GM23338 (cell line): ENCODE data around the gene WBP1. TPM values are rescaled to one million over a fixed set of nuclear protein-coding genes. Genes with fewer than 3 reads are reported as not detected.

Experiments
- ATAC-seq: fragments of 200-7000 bp; cut with Tn5 transposase; 3 replicates; pipeline ENCODE4 v1.9.1; 2020
- DNase-seq: peaks from one replicate; pipeline ENCODE4 v3.0.0-alpha.2; 2015; ENCODE audit warnings: low spot score
- H2AFZ ChIP-seq: fragments of 200-600 bp; sonication (generic); 2 replicates; pipeline ENCODE4 v1.8.0; 2016; ENCODE audit warnings: antibody characterized with exemption, mild to moderate bottlenecking, moderate library complexity
- H3F3A ChIP-seq: fragments of 200-600 bp; sonication (generic); replicated peaks from 2 replicates; pipeline ENCODE4 v1.8.0; 2017; ENCODE audit warnings: antibody characterized with exemption, mixed run types, low read depth
- H3K27ac ChIP-seq: fragments of 200-600 bp; sonication (generic); 2 replicates; pipeline ENCODE4 v1.6.1; 2016; ENCODE audit warnings: low read depth
- H3K27me3 ChIP-seq: fragments of 200-600 bp; sonication (generic); 2 replicates; pipeline ENCODE4 v1.8.0; 2016; ENCODE audit warnings: mild to moderate bottlenecking, mixed run types, moderate library complexity; ENCODE audit not compliant: insufficient read depth
- H3K36me3 ChIP-seq: fragments of 200-600 bp; sonication (generic); 2 replicates; pipeline ENCODE4 v1.8.0; 2016; ENCODE audit warnings: mild to moderate bottlenecking; ENCODE audit not compliant: insufficient read depth
- H3K4me1 ChIP-seq: fragments of 200-600 bp; sonication (generic); 2 replicates; pipeline ENCODE4 v1.8.0; 2016; ENCODE audit warnings: mild to moderate bottlenecking, moderate library complexity; ENCODE audit not compliant: insufficient read depth
- H3K4me2 ChIP-seq: fragments of 200-600 bp; sonication (generic); 2 replicates; pipeline ENCODE4 v1.7.1; 2017; ENCODE audit warnings: mixed run types
- H3K4me3 ChIP-seq: fragments of 200-600 bp; sonication (generic); 2 replicates; pipeline ENCODE4 v1.6.1; 2016; ENCODE audit warnings: mixed run types
- H3K79me2 ChIP-seq: fragments of 200-600 bp; sonication (generic); replicated peaks from 2 replicates; pipeline ENCODE4 v1.8.0; 2017; ENCODE audit warnings: mild to moderate bottlenecking; ENCODE audit not compliant: insufficient read depth
- H3K9me2 ChIP-seq: fragments of 200-600 bp; sonication (generic); 2 replicates; pipeline ENCODE4 v1.8.0; 2017; ENCODE audit not compliant: insufficient read depth
- H4K20me1 ChIP-seq: fragments of 200-600 bp; sonication (generic); replicated peaks from 2 replicates; pipeline ENCODE4 v1.8.0; 2017; ENCODE audit warnings: mild to moderate bottlenecking; ENCODE audit not compliant: insufficient read depth
- H3K27ac Mint-ChIP-seq: 2 replicates; pipeline ENCODE4 v1.8.0; 2020; ENCODE audit warnings: inconsistent platforms, mild to moderate bottlenecking, moderate library complexity, mixed read lengths
- H3K27me3 Mint-ChIP-seq: 3 replicates; pipeline ENCODE4 v1.8.0; 2022; ENCODE audit warnings: low read depth, mild to moderate bottlenecking, moderate library complexity, mixed read lengths, inconsistent platforms; ENCODE audit not compliant: insufficient read depth, poor library complexity
- H3K36me3 Mint-ChIP-seq: 3 replicates; pipeline ENCODE4 v1.8.0; 2021; ENCODE audit warnings: low read depth, mild to moderate bottlenecking, inconsistent platforms, moderate library complexity, mixed read lengths
- H3K4me1 Mint-ChIP-seq: 3 replicates; pipeline ENCODE4 v1.8.0; 2020; ENCODE audit warnings: mild to moderate bottlenecking, inconsistent platforms, mixed read lengths
- H3K4me3 Mint-ChIP-seq: 3 replicates; pipeline ENCODE4 v1.8.0; 2021; ENCODE audit warnings: moderate library complexity, mild to moderate bottlenecking, inconsistent platforms, mixed read lengths
- H3K9me3 Mint-ChIP-seq: 3 replicates; pipeline ENCODE4 v1.8.0; 2020; ENCODE audit warnings: moderate library complexity, mild to moderate bottlenecking, inconsistent platforms, mixed read lengths
- ETS1 ChIP-seq: IDR thresholded peaks from 2 replicates; pipeline ENCODE4 v1.6.1; 2016; ENCODE audit warnings: antibody characterized with exemption
- EZH2phosphoT487 ChIP-seq: fragments of 200-600 bp; sonication (generic); IDR thresholded peaks from one replicate; pipeline ENCODE4 v1.8.1; 2018; ENCODE audit warnings: antibody characterized with exemption; ENCODE audit not compliant: unreplicated experiment
- NANOG ChIP-seq: IDR thresholded peaks from 2 replicates; pipeline ENCODE4 v1.6.1; 2016; ENCODE audit warnings: antibody characterized with exemption, borderline replicate concordance
- POLR2AphosphoS5 ChIP-seq: IDR thresholded peaks from 2 replicates; pipeline ENCODE4 v1.6.1; 2016; ENCODE audit warnings: antibody characterized with exemption, low read depth
- STAT1 ChIP-seq: IDR thresholded peaks from one replicate; pipeline ENCODE4 v1.6.1; 2016; ENCODE audit warnings: antibody characterized with exemption; ENCODE audit not compliant: unreplicated experiment
- ZNF114 ChIP-seq: fragments of 250-450 bp; sonication (Bioruptor Pico); IDR thresholded peaks from 2 replicates; pipeline ENCODE4 v1.5.0; 2020; ENCODE audit warnings: mild to moderate bottlenecking, moderate library complexity
- ZNF331 ChIP-seq: fragments of 250-450 bp; sonication (Bioruptor Pico); IDR thresholded peaks from 2 replicates; pipeline ENCODE4 v1.5.0; 2020; ENCODE audit warnings: low read depth, mild to moderate bottlenecking, moderate library complexity
- polyA plus RNA-seq: library from polyadenylated mRNA; unstranded; fragments of >200 nt; fragmentation: Nextera tagmentation; extraction: Ambion mirVana; gene quantifications from 2 replicates; pipeline ENCODE4 v1.2.1, GENCODE V29; 2016
- total RNA-seq: library from RNA; depleted of rRNA; stranded (reverse); fragments of >200 nt; shearing (Covaris generic); gene quantifications from 2 replicates; pipeline ENCODE4 v1.2.3, GENCODE V29; 2014
- TF ChIP-seq, protein P1 (sequence below): fragments of 250-450 bp; sonication (Bioruptor Pico); IDR thresholded peaks from 2 replicates; pipeline ENCODE4 v1.5.0; 2020; ENCODE audit warnings: mild to moderate bottlenecking, moderate library complexity
- TF ChIP-seq, protein P2 (sequence below): IDR thresholded peaks from one replicate; pipeline ENCODE4 v1.6.1; 2018; ENCODE audit warnings: antibody characterized with exemption; ENCODE audit not compliant: unreplicated experiment
- TF ChIP-seq, protein P3 (sequence below), 2 experiments: fragments of 200-600 bp in 1 of 2; sonication (generic) in 1 of 2; conservative IDR thresholded peaks; 2 replicates each; pipeline versions ENCODE4 v1.5.1 to v1.6.1; 2016 to 2017; ENCODE audit warnings: antibody characterized with exemption in 2 of 2, low read depth in 2 of 2, mild to moderate bottlenecking in 2 of 2, moderate library complexity in 1 of 2

The WBP1 gene
- total and polyA plus RNA-seq, 2 experiments from 2014 or later, result 53.0 to 64.4 TPM

DNA sequence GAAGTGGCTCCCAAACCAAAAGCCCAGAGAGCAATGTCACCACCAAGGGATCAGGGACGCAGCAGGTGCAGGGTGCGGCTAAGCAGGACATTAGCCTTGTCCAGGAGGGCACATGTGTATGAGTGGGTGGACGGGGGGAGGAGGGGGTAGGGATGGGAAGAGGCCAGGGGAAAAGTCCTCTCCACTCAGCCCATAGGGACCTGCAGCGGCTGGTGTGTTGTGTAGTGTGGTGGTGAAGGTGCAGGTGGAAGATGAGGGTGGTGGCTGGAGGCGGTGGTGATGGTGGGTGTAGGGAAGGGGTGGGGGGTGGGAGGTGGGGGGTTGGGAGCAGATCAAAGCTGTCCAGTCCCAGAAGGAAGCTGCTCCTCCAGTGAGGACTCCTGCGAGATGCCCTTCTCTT, 40.5 kb upstream of the WBP1 start (continued):
- TF ChIP-seq, protein P1, sequence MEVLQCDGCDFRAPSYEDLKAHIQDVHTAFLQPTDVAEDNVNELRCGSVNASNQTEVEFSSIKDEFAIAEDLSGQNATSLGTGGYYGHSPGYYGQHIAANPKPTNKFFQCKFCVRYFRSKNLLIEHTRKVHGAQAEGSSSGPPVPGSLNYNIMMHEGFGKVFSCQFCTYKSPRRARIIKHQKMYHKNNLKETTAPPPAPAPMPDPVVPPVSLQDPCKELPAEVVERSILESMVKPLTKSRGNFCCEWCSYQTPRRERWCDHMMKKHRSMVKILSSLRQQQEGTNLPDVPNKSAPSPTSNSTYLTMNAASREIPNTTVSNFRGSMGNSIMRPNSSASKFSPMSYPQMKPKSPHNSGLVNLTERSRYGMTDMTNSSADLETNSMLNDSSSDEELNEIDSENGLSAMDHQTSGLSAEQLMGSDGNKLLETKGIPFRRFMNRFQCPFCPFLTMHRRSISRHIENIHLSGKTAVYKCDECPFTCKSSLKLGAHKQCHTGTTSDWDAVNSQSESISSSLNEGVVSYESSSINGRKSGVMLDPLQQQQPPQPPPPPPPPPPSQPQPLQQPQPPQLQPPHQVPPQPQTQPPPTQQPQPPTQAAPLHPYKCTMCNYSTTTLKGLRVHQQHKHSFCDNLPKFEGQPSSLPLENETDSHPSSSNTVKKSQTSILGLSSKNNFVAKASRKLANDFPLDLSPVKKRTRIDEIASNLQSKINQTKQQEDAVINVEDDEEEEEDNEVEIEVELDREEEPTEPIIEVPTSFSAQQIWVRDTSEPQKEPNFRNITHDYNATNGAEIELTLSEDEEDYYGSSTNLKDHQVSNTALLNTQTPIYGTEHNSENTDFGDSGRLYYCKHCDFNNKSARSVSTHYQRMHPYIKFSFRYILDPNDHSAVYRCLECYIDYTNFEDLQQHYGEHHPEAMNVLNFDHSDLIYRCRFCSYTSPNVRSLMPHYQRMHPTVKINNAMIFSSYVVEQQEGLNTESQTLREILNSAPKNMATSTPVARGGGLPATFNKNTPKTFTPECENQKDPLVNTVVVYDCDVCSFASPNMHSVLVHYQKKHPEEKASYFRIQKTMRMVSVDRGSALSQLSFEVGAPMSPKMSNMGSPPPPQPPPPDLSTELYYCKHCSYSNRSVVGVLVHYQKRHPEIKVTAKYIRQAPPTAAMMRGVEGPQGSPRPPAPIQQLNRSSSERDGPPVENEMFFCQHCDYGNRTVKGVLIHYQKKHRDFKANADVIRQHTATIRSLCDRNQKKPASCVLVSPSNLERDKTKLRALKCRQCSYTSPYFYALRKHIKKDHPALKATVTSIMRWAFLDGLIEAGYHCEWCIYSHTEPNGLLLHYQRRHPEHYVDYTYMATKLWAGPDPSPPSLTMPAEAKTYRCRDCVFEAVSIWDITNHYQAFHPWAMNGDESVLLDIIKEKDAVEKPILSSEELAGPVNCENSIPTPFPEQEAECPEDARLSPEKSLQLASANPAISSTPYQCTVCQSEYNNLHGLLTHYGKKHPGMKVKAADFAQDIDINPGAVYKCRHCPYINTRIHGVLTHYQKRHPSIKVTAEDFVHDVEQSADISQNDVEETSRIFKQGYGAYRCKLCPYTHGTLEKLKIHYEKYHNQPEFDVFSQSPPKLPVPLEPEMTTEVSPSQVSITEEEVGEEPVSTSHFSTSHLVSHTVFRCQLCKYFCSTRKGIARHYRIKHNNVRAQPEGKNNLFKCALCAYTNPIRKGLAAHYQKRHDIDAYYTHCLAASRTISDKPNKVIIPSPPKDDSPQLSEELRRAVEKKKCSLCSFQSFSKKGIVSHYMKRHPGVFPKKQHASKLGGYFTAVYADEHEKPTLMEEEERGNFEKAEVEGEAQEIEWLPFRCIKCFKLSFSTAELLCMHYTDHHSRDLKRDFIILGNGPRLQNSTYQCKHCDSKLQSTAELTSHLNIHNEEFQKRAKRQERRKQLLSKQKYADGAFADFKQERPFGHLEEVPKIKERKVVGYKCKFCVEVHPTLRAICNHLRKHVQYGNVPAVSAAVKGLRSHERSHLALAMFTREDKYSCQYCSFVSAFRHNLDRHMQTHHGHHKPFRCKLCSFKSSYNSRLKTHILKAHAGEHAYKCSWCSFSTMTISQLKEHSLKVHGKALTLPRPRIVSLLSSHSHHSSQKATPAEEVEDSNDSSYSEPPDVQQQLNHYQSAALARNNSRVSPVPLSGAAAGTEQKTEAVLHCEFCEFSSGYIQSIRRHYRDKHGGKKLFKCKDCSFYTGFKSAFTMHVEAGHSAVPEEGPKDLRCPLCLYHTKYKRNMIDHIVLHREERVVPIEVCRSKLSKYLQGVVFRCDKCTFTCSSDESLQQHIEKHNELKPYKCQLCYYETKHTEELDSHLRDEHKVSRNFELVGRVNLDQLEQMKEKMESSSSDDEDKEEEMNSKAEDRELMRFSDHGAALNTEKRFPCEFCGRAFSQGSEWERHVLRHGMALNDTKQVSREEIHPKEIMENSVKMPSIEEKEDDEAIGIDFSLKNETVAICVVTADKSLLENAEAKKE (CRISPR knock-in tag), result no peak
- TF ChIP-seq EZH2phosphoT487 (no peak), NANOG (no peak), ZNF114 (no peak), ZNF331 (CRISPR knock-in tag) (no peak)

- Histone ChIP-seq H3K4me1 (peaks cover 16% of the 10 kb centered on the region), H2AFZ (no peak overlapping the region), H3K36me3 (no peaks in the 10 kb centered on the region), H3K9me2 (no peaks in the 10 kb centered on the region), H4K20me1 (no peaks in the 10 kb centered on the region), H3F3A (peaks cover 6% of the 10 kb centered on the region; the same call in 1 of the 2 replicates), H3K79me2 (no peaks in the 10 kb centered on the region), H3K4me3 (no peak overlapping the region), H3K4me2 (no peak overlapping the region), H3K27me3 (peaks cover 46% of the 10 kb centered on the region), H3K27ac (no peak overlapping the region)
- ATAC-seq (no peak), DNase-seq (no peak)
- Mint-ChIP-seq H3K4me3 (no peak overlapping the region), H3K27ac (no peak overlapping the region), H3K36me3 (no peaks in the 10 kb centered on the region; the same call in 2 of the 3 replicates), H3K27me3 (peaks cover 51% of the 10 kb centered on the region), H3K9me3 (no peaks in the 10 kb centered on the region), H3K4me1 (peaks cover 20% of the 10 kb centered on the region)
- TF ChIP-seq, protein P2, sequence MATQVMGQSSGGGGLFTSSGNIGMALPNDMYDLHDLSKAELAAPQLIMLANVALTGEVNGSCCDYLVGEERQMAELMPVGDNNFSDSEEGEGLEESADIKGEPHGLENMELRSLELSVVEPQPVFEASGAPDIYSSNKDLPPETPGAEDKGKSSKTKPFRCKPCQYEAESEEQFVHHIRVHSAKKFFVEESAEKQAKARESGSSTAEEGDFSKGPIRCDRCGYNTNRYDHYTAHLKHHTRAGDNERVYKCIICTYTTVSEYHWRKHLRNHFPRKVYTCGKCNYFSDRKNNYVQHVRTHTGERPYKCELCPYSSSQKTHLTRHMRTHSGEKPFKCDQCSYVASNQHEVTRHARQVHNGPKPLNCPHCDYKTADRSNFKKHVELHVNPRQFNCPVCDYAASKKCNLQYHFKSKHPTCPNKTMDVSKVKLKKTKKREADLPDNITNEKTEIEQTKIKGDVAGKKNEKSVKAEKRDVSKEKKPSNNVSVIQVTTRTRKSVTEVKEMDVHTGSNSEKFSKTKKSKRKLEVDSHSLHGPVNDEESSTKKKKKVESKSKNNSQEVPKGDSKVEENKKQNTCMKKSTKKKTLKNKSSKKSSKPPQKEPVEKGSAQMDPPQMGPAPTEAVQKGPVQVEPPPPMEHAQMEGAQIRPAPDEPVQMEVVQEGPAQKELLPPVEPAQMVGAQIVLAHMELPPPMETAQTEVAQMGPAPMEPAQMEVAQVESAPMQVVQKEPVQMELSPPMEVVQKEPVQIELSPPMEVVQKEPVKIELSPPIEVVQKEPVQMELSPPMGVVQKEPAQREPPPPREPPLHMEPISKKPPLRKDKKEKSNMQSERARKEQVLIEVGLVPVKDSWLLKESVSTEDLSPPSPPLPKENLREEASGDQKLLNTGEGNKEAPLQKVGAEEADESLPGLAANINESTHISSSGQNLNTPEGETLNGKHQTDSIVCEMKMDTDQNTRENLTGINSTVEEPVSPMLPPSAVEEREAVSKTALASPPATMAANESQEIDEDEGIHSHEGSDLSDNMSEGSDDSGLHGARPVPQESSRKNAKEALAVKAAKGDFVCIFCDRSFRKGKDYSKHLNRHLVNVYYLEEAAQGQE, result no peak
- TF ChIP-seq NANOG, result no peak
- no peak for TF ChIP-seq ETS1
- TF ChIP-seq POLR2AphosphoS5, result no peak
- TF ChIP-seq, protein P3, sequence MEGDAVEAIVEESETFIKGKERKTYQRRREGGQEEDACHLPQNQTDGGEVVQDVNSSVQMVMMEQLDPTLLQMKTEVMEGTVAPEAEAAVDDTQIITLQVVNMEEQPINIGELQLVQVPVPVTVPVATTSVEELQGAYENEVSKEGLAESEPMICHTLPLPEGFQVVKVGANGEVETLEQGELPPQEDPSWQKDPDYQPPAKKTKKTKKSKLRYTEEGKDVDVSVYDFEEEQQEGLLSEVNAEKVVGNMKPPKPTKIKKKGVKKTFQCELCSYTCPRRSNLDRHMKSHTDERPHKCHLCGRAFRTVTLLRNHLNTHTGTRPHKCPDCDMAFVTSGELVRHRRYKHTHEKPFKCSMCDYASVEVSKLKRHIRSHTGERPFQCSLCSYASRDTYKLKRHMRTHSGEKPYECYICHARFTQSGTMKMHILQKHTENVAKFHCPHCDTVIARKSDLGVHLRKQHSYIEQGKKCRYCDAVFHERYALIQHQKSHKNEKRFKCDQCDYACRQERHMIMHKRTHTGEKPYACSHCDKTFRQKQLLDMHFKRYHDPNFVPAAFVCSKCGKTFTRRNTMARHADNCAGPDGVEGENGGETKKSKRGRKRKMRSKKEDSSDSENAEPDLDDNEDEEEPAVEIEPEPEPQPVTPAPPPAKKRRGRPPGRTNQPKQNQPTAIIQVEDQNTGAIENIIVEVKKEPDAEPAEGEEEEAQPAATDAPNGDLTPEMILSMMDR (conservative IDR thresholded peaks at IDR 0.05; ENCODE audit: low read depth in 2 of 2), result no peak
- no peak for TF ChIP-seq ZNF114
- no peak for TF ChIP-seq STAT1
Measured at GRCh38 chr2:74418312-74418711, 39.9 kb upstream of the WBP1 start.
